Natural killer cell treated with Interleukin-12 subunit alpha and Interleukin-12 subunit beta and Interleukin-15 and Interleukin-18, amount 100 ng/mL, for 72 hours (primary cell): Measurements from ENCODE around the gene EGFR. TPM values are rescaled to one million over a fixed set of nuclear protein-coding genes. Genes with fewer than 3 reads are reported as not detected.
A peak's percentile ranks its signal among the peaks of the same experiment; 100 is the strongest.

Experiments
- ATAC-seq, 2 donors: fragments of 150-1000 bp; cut with Tn5 transposase in 1 of 2; sonication (Bioruptor Pico), chemical (Tn5 transposase) in 1 of 2; 2 replicates each; pipeline ENCODE4 v1.10.0; 2021
- DNase-seq: peaks from one replicate; pipeline ENCODE4 v3.0.0; 2022; ENCODE audit warnings: low spot score
- H3K27ac Mint-ChIP-seq, 2 donors: 1 replicate in 1 of 2; 2 replicates in 1 of 2; pipeline ENCODE4 v1.8.0; 2022; ENCODE audit warnings: mixed read lengths in 2 of 2, mild to moderate bottlenecking in 1 of 2, moderate library complexity in 1 of 2
- H3K27me3 Mint-ChIP-seq, 2 donors: 1 replicate in 1 of 2; 2 replicates in 1 of 2; pipeline ENCODE4 v1.8.0; 2022; ENCODE audit warnings: mixed read lengths in 2 of 2
- H3K36me3 Mint-ChIP-seq: one replicate; pipeline ENCODE4 v1.8.0; 2022; ENCODE audit warnings: mixed read lengths
- H3K4me1 Mint-ChIP-seq, 2 donors: 1 replicate in 1 of 2; 2 replicates in 1 of 2; pipeline ENCODE4 v1.8.0; 2022; ENCODE audit warnings: low read depth in 2 of 2, mixed read lengths in 2 of 2, mild to moderate bottlenecking in 1 of 2
- H3K4me3 Mint-ChIP-seq: one replicate; pipeline ENCODE4 v1.8.0; 2022; ENCODE audit warnings: mixed read lengths
- H3K9me3 Mint-ChIP-seq: 2 replicates; pipeline ENCODE4 v1.8.0; 2022; ENCODE audit warnings: mixed read lengths
- total RNA-seq, 2 donors: library from RNA; stranded (reverse); gene quantifications; one replicate each; pipeline ENCODE4 v1.2.3, GENCODE V29; 2022

Gene EGFR
- total RNA-seq, 2 donors from 2014 or later, result not detected

DNA sequence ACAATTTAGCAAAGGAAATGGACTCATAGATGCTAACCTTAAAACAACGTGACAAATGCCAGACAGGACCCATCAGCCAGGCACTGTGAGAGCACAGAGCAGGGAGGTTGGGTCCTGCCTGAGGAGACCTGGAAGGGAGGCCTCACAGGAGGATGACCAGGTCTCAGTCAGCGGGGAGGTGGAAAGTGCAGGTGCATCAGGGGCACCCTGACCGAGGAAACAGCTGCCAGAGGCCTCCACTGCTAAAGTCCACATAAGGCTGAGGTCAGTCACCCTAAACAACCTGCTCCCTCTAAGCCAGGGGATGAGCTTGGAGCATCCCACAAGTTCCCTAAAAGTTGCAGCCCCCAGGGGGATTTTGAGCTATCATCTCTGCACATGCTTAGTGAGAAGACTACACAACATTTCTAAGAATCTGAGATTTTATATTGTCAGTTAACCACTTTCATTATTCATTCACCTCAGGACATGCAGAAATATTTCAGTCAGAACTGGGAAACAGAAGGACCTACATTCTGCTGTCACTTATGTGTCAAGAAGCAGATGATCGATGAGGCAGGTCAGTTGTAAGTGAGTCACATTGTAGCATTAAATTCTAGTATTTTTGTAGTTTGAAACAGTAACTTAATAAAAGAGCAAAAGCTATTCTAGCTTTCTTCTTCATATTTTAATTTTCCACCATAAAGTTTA, 188.8 kb downstream of the EGFR start:
- Mint-ChIP-seq H3K9me3 (no peaks in the 10 kb centered on the region), H3K27me3 (no peaks in the 10 kb centered on the region), H3K36me3 (no peaks in the 10 kb centered on the region), H3K4me1 (no peaks in the 10 kb centered on the region), H3K4me3 (no peak overlapping the region), H3K27ac (no peak overlapping the region)
- DNase-seq (no peak), ATAC-seq (peak; percentile 37 to 54)

DNA sequence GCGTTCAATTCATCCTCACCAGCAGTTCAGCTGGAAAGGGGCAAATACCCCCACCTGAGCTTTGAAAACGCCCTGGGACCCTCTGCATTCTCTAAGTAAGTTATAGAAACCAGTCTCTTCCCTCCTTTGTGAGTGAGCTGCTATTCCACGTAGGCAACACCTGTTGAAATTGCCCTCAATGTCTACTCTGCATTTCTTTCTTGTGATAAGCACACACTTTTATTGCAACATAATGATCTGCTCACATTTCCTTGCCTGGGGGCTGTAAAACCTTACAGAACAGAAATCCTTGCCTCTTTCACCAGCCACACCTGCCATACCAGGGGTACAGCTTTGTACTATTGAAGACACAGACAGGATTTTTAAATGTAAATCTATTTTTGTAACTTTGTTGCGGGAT, 190.5 kb downstream of the EGFR start:
- Mint-ChIP-seq H3K4me3 (no peak overlapping the region), H3K27ac (no peak overlapping the region), H3K9me3 (no peaks in the 10 kb centered on the region), H3K27me3 (peaks cover 2 to 6% of the 10 kb centered on the region in 2 donors), H3K4me1 (no peaks in the 10 kb centered on the region), H3K36me3 (no peaks in the 10 kb centered on the region)
- DNase-seq (no peak), ATAC-seq (no peak)

DNA sequence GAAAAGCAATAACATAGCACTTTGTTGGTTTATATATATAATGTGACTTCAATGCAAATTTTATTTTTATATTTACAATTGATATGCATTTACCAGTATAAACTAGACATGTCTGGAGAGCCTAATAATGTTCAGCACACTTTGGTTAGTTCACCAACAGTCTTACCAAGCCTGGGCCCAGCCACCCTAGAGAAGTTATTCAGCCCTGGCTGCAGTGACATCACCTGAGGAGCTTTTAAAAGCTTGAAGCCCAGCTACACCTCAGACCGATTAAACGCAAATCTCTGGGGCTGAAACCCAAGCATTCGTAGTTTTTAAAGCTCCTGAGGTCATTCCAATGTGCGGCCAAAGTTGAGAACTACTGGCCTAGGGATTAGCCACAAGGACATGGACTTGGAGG, 191.4 kb downstream of the EGFR start:
- H3K36me3 Mint-ChIP-seq, result no peaks in the 10 kb centered on the region

DNA sequence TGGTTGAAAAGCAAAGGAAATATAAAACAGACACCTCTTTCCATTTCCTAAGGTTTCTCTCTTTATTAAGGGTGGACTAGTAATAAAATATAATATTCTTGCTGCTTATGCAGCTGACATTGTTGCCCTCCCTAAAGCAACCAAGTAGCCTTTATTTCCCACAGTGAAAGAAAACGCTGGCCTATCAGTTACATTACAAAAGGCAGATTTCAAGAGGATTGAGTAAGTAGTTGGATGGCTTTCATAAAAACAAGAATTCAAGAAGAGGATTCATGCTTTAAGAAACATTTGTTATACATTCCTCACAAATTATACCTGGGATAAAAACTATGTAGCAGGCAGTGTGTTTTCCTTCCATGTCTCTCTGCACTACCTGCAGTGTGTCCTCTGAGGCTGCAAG, 191.9 kb downstream of the EGFR start:
- Mint-ChIP-seq H3K4me3 (no peak overlapping the region), H3K27me3 (peaks cover 5 to 13% of the 10 kb centered on the region in 2 donors), H3K36me3 (no peaks in the 10 kb centered on the region), H3K27ac (no peak overlapping the region), H3K4me1 (no peaks in the 10 kb centered on the region), H3K9me3 (no peaks in the 10 kb centered on the region)
- no peak for ATAC-seq
- DNase-seq, result no peak

More for the DNA sequence above, 191.4 kb downstream of the EGFR start:
- Mint-ChIP-seq H3K27me3 (peaks cover 5 to 13% of the 10 kb centered on the region in 2 donors), H3K27ac (no peak overlapping the region), H3K4me1 (no peaks in the 10 kb centered on the region), H3K4me3 (no peak overlapping the region), H3K9me3 (no peaks in the 10 kb centered on the region)
- no peak for DNase-seq
- no peak for ATAC-seq

DNA sequence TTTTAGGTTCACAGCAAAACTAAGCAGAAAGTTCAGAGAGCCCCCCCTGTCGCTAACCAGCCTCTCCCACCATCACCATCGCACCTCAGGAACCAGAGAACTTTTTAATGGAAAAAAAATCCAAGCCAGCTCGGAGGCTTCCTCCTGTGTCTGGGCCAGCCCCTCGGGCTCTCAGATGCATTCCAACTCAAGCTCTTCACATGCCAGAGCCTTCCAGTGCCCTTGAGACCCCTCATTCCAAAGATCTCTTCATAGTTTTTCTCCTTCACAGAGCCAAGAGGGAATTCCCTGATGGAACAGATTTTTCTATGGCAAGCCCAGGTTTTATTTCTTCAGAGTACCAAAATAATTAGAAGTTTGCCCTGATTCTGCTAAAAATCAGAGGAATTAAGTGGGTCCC, 192.9 kb downstream of the EGFR start:
- no peak overlapping the region for H3K27ac Mint-ChIP-seq
- DNase-seq (no peak), ATAC-seq (no peak)
- H3K27me3 Mint-ChIP-seq, result peaks cover 5 to 21% of the 10 kb centered on the region in 2 donors
- no peaks in the 10 kb centered on the region for H3K4me1 Mint-ChIP-seq
- no peaks in the 10 kb centered on the region for H3K9me3 Mint-ChIP-seq
- H3K4me3 Mint-ChIP-seq, result no peak overlapping the region
- H3K36me3 Mint-ChIP-seq, result no peaks in the 10 kb centered on the region

DNA sequence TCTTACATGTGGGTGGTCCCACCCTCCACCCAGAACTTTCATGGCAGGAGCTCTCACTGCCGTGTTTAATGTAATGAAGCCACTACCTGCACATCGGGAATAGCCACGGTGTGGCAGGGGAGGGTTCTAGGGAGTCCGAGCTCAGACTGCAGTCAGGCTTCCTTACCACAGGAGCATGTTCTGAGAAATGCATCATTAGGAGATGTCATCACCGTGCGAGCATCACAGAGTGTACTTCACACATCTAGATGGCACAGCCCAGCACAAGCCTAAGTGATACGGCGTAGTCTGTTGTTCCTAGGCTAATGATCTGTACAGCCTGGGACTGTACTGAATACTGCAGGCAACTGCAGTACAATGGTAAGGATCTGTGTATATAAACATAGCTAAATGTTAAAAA, 193.4 kb downstream of the EGFR start:
- DNase-seq (no peak), ATAC-seq (no peak)
- peaks cover 5 to 21% of the 10 kb centered on the region in 2 donors for H3K27me3 Mint-ChIP-seq
- H3K4me1 Mint-ChIP-seq, result no peaks in the 10 kb centered on the region
- no peaks in the 10 kb centered on the region for H3K9me3 Mint-ChIP-seq
- no peaks in the 10 kb centered on the region for H3K36me3 Mint-ChIP-seq
- H3K4me3 Mint-ChIP-seq, result no peak overlapping the region
- H3K27ac Mint-ChIP-seq, result no peak overlapping the region

DNA sequence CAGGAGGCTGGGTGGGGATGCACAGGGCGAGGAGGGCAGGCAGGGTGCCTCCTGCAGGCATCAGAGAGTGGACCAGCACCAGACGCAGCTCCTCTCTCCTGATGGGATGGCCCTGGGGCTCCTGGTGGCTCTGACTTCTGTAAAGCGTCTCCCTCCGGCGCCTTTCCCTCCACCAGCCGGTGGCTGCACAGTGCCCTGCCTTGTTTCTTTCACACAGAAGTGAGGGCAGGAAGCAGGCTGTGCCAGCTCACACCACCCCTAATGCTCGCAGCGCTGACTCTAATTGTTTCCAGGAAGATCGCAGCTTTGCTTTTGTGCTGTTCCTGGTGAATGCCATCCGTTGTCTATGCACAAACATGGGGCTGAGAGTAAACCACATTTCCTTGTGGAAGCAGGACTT, 194.0 kb downstream of the EGFR start:
- no peaks in the 10 kb centered on the region for H3K36me3 Mint-ChIP-seq
- ATAC-seq (peak in 1 of 2 donors; percentile 29), DNase-seq (no peak)
- no peak overlapping the region for H3K4me3 Mint-ChIP-seq
- H3K9me3 Mint-ChIP-seq, result no peaks in the 10 kb centered on the region
- peaks cover 5 to 21% of the 10 kb centered on the region in 2 donors for H3K27me3 Mint-ChIP-seq
- no peaks in the 10 kb centered on the region for H3K4me1 Mint-ChIP-seq
- no peak overlapping the region for H3K27ac Mint-ChIP-seq

DNA sequence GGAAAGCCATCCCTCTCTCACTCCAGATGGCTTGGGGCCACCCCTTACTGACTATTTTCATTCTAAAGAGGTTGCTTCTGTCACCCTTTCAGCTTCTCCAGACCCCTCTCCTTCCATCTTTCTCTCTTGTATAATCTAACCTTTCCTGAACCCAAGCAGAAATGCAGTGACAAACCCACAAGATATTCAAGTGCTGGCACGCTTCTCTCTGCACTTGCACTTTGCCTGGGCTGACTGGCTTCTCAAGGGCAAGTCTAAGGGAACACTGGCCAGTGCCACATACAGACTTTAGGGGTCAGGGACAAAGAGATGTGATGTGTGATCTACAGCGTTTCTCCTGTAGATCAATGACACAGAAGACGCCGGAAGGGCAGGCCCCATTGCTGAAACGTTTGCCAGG, 195.9 kb downstream of the EGFR start:
- Mint-ChIP-seq H3K27ac (no peak overlapping the region), H3K9me3 (no peaks in the 10 kb centered on the region), H3K4me1 (no peaks in the 10 kb centered on the region), H3K27me3 (peaks cover 5 to 21% of the 10 kb centered on the region in 2 donors), H3K36me3 (no peaks in the 10 kb centered on the region), H3K4me3 (no peak overlapping the region)
- ATAC-seq (peak in 1 of 2 donors; percentile 20), DNase-seq (no peak)

DNA sequence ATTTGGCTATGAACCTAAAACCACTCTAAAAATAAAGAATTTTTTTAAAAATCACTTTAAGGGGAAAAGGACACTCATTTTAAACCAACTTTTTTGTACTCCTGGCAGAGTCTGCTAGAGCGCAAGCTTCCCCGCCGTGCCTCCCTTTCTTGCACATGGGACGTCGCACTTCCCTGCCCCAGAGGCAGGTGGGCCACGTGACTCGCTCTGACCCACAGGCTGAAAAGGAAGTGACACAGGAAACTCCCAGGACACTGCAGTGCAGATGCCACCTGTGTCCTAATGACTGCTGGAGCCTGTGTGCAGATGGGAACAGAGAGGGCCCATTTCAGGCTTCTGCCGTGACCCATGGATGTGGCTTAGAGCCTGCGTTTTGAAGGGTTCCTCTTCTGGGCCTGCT, 204.2 kb downstream of the EGFR start:
- Mint-ChIP-seq H3K4me3 (no peak overlapping the region), H3K27me3 (peaks cover 10 to 54% of the 10 kb centered on the region in 2 donors), H3K4me1 (no peaks in the 10 kb centered on the region), H3K36me3 (no peaks in the 10 kb centered on the region), H3K27ac (no peak overlapping the region), H3K9me3 (peaks cover 5% of the 10 kb centered on the region)
- ATAC-seq, result no peak
- DNase-seq, result no peak

DNA sequence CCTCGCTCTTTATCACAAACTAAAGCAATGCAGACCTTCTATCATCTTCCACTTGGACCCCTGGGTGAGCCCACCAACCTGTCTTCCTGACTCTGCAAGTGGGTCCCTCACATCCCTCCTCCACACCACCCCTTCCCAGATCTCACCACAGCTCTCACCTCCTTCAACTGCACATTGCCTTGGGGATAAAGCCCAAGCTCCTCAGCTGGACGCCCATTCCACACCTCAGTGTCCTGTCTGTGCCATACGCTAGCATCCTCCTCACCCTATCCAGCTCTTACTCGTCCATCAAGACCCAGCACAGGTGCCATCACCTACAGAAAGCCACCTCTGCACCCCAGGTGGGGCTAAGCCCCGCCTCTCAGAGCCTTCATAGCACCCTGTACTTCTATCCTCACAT, 205.3 kb downstream of the EGFR start:
- Mint-ChIP-seq H3K4me1 (no peaks in the 10 kb centered on the region), H3K4me3 (no peak overlapping the region), H3K27ac (no peak overlapping the region), H3K36me3 (peaks cover 4% of the 10 kb centered on the region), H3K27me3 (peaks cover 12 to 65% of the 10 kb centered on the region in 2 donors), H3K9me3 (peaks cover 8% of the 10 kb centered on the region)
- peak in 1 of 2 donors; percentile 36 for ATAC-seq
- no peak for DNase-seq

DNA sequence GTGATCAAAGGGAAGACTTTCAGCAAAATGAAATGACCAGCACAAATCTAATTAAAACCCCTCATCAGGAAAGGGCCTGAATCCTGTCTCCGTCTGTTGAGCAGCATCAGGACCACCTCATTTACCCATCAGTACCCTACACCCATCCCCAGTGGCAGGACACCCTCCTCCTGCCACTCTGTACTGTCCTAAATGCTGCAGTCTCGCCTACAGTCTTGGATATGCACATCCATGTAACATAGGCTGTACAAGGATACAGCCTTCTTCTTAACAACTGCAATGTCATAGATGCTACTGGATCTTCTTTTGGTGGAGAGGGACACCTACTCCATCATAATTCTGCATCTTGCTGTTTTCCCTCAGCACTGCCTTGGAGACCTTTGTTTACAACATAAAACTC, 206.0 kb downstream of the EGFR start:
- DNase-seq (no peak), ATAC-seq (peak in 1 of 2 donors; percentile 49)
- Mint-ChIP-seq H3K36me3 (peaks cover 11% of the 10 kb centered on the region), H3K9me3 (peaks cover 15% of the 10 kb centered on the region), H3K4me3 (no peak overlapping the region), H3K27me3 (peaks cover 15 to 72% of the 10 kb centered on the region in 2 donors), H3K4me1 (no peaks in the 10 kb centered on the region), H3K27ac (no peak overlapping the region)

DNA sequence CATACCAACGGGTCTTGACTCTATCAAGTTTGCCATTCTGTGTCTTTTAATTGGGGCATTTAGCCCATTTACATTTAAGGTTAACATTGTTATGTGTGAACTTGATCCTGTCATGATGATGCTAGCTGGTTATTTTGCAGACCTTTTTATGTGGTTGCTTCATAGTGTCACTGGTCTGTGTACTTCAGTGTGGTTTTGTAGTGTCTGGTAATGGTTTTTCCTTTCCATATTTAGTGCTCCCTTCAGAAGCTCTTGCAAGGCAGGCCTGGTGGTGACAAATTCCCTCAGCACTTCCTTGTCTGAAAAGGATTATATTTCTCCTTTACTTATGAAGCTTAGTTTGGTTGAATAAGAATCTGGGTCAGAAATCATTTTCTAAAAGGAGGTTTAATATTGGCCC, 211.2 kb downstream of the EGFR start:
- H3K4me3 Mint-ChIP-seq, result no peak overlapping the region
- H3K27ac Mint-ChIP-seq, result no peak overlapping the region
- H3K27me3 Mint-ChIP-seq, result peaks cover 13 to 64% of the 10 kb centered on the region in 2 donors
- peaks cover 13% of the 10 kb centered on the region for H3K36me3 Mint-ChIP-seq
- ATAC-seq, result no peak
- no peak for DNase-seq
- no peaks in the 10 kb centered on the region for H3K4me1 Mint-ChIP-seq
- peaks cover 16% of the 10 kb centered on the region for H3K9me3 Mint-ChIP-seq

DNA sequence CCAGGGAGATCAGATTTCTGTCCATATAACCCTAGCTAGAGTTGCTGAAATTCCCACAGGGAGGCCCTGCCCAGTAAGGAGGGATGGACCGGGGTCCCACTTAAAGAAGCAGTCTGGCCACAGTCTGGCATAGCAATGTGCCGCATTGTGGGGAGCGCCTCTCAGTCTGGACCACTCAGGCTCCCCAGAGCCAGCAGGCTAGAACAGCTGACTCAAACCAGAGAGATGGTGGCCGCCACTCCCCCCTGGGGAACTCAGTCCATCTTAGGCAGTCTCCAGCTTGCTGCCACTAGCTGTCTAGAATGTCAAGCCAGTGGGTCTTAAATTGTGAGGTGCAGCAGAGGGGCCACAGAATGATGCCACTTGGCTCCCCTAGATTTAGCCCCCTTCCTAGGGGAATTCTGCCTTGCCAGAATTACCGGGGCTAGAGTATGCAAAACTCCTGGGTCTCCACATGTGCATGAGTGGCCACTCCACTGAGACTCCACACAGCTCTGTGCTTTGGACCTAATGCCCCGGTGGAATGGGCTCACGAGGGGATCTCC, 213.0 kb downstream of the EGFR start:
- peak in 1 of 2 donors; percentile 17 for ATAC-seq
- Mint-ChIP-seq H3K27me3 (peaks cover 12 to 57% of the 10 kb centered on the region in 2 donors), H3K4me3 (no peak overlapping the region), H3K36me3 (peaks cover 13% of the 10 kb centered on the region), H3K9me3 (peaks cover 13% of the 10 kb centered on the region), H3K27ac (no peak overlapping the region), H3K4me1 (no peaks in the 10 kb centered on the region)
- no peak for DNase-seq

DNA sequence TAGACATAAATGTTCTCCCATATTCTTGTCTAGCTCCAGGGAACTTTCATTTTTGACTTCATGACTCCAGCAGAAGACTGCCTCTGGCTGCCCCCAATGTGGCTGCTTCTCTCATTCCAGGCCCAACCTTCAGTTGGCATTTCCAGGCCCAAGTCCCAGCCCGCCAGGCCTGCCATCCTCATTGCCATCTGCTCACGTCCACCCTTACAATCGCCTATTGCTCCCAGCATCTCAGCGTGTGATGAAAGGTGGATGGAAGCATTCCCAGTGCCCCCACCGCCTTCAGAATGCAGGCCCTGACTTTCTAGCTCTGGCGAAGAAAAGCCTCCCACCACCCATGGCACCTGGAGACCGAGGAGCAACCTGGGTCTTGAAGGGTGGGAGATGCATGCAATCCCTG, 214.2 kb downstream of the EGFR start:
- no peak for DNase-seq

More for the DNA sequence above, 214.2 kb downstream of the EGFR start:
- Mint-ChIP-seq H3K4me1 (no peaks in the 10 kb centered on the region), H3K36me3 (peaks cover 13% of the 10 kb centered on the region), H3K9me3 (peaks cover 10% of the 10 kb centered on the region), H3K27me3 (peaks cover 11 to 49% of the 10 kb centered on the region in 2 donors), H3K4me3 (no peak overlapping the region), H3K27ac (no peak overlapping the region)
- ATAC-seq, result no peak
